Omental fat pad (tissue), 4 donors: Measurements from ENCODE around the gene POU2F3. TPM values are rescaled to one million over a fixed set of nuclear protein-coding genes. Genes with fewer than 3 reads are reported as not detected.

ENCODE experiments used
- ATAC-seq: fragments of 150-250 bp; one replicate; pipeline ENCODE4 v1.9.1; 2016; ENCODE audit warnings: mild to moderate bottlenecking, moderate library complexity; ENCODE audit not compliant: low FRiP score
- DNase-seq: peaks from one replicate; pipeline ENCODE4 v3.0.0-alpha.2; 2019; ENCODE audit warnings: low spot score
- CTCF ChIP-seq, 3 donors: fragments of 450-650 bp; IDR thresholded peaks; one replicate each; pipeline ENCODE4 v1.5.1; 2016 to 2017; ENCODE audit warnings: antibody characterized with exemption in 3 of 3, mild to moderate bottlenecking in 3 of 3, moderate library complexity in 2 of 3
- total RNA-seq, 4 donors: library from RNA; depleted of rRNA; stranded (reverse); fragments of >200 nt; gene quantifications; one replicate each; pipeline ENCODE4 v1.1.0, GENCODE V29; 2016

The POU2F3 gene
- total RNA-seq, 4 donors from 2014 or later, result 0.19 to 0.24 TPM; not detected in 2

GRCh38 chr11:120305286-120305685 lies 65.3 kb downstream of the POU2F3 start:
- DNase-seq (no peak), ATAC-seq (no peak)
- no peak for TF ChIP-seq CTCF (IDR thresholded peaks at IDR 0.05)

- ATAC-seq (peak; percentile 23), DNase-seq (no peak)
- no peak for TF ChIP-seq CTCF (IDR thresholded peaks at IDR 0.05)
Observed at GRCh38 chr11:120306519-120307242, 66.7 kb downstream of the POU2F3 start.

- no peak for ATAC-seq
Observed at GRCh38 chr11:120307476-120307875, 67.5 kb downstream of the POU2F3 start.

GRCh38 chr11:120308081-120308480 lies 68.1 kb downstream of the POU2F3 start:
- TF ChIP-seq CTCF (IDR thresholded peaks at IDR 0.05), result no peak
- ATAC-seq, result no peak
- no peak for DNase-seq

More at GRCh38 chr11:120307476-120307875, 67.5 kb downstream of the POU2F3 start:
- TF ChIP-seq CTCF (IDR thresholded peaks at IDR 0.05), result no peak
- DNase-seq, result no peak

- TF ChIP-seq CTCF (IDR thresholded peaks at IDR 0.05), result no peak
- no peak for ATAC-seq
- DNase-seq, result no peak
Observed at GRCh38 chr11:120310870-120311269, 70.9 kb downstream of the POU2F3 start.

DNA sequence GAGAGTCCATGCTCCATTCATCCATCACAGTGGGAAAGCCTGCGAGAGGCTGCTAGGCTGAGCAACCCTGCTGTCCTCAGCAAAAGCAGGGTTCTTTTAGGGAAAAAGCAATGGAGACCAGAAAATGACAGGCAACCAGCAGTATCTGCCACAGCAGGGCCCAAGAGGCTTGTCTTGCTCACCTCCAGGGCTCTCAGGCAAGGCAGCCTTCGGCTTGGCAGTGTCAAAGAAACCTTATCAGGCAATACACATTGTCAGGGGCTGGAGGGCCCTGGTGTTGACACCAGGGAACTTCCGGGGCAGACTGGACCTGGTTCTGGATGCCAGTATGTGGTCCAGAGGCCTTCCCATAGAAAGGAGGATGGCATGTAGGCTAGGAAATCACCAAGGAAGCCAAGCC lies 74.9 kb downstream of the POU2F3 start:
- TF ChIP-seq CTCF (IDR thresholded peaks at IDR 0.05), result no peak
- ATAC-seq (no peak), DNase-seq (no peak)
